Measurements from ENCODE around the gene PTPRM.

DNA sequence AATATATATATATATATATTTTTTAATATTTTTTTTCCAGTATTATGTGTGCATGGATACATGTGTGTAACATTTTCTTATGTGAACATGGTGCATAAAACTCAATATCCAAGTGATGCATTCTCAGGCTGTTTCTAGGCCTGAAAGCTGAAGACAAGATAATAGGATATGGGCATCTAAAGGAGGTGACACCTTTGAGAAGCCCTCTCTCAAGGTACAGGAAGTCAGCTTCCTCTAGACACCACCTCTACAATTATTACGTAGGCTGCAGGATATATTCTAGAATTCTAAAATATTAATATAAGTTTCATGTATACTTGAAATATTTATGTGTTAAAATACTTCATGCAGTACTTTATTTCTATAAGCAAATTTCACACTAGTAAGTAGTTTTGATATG, 327.5 kb downstream of the PTPRM start:
- TF ChIP-seq POLR2AphosphoS5 (IDR thresholded peaks at IDR 0.05; ENCODE audit: low read depth) (no peak), EZH2 (IDR thresholded peaks at IDR 0.05; ENCODE audit: low read depth, unreplicated experiment) (no peak), EZH2phosphoT487 (IDR thresholded peaks at IDR 0.05; ENCODE audit: unreplicated experiment) (no peak), NANOG (IDR thresholded peaks at IDR 0.05; ENCODE audit: borderline replicate concordance) (no peak), ZNF331 (CRISPR knock-in tag; IDR thresholded peaks at IDR 0.05; ENCODE audit: low read depth) (no peak), JUNB (IDR thresholded peaks at IDR 0.05; ENCODE audit: unreplicated experiment) (no peak), STAT1 (IDR thresholded peaks at IDR 0.05; ENCODE audit: unreplicated experiment) (no peak), CREB1 (CRISPR knock-in tag; IDR thresholded peaks at IDR 0.05; ENCODE audit: low read depth) (no peak), ZNF114 (CRISPR knock-in tag; IDR thresholded peaks at IDR 0.05) (no peak), ETS1 (IDR thresholded peaks at IDR 0.05) (no peak)
- TF ChIP-seq, protein P1, sequence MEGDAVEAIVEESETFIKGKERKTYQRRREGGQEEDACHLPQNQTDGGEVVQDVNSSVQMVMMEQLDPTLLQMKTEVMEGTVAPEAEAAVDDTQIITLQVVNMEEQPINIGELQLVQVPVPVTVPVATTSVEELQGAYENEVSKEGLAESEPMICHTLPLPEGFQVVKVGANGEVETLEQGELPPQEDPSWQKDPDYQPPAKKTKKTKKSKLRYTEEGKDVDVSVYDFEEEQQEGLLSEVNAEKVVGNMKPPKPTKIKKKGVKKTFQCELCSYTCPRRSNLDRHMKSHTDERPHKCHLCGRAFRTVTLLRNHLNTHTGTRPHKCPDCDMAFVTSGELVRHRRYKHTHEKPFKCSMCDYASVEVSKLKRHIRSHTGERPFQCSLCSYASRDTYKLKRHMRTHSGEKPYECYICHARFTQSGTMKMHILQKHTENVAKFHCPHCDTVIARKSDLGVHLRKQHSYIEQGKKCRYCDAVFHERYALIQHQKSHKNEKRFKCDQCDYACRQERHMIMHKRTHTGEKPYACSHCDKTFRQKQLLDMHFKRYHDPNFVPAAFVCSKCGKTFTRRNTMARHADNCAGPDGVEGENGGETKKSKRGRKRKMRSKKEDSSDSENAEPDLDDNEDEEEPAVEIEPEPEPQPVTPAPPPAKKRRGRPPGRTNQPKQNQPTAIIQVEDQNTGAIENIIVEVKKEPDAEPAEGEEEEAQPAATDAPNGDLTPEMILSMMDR (conservative IDR thresholded peaks at IDR 0.05; ENCODE audit: low read depth in 2 of 2): no peak
- TF ChIP-seq, protein P2, sequence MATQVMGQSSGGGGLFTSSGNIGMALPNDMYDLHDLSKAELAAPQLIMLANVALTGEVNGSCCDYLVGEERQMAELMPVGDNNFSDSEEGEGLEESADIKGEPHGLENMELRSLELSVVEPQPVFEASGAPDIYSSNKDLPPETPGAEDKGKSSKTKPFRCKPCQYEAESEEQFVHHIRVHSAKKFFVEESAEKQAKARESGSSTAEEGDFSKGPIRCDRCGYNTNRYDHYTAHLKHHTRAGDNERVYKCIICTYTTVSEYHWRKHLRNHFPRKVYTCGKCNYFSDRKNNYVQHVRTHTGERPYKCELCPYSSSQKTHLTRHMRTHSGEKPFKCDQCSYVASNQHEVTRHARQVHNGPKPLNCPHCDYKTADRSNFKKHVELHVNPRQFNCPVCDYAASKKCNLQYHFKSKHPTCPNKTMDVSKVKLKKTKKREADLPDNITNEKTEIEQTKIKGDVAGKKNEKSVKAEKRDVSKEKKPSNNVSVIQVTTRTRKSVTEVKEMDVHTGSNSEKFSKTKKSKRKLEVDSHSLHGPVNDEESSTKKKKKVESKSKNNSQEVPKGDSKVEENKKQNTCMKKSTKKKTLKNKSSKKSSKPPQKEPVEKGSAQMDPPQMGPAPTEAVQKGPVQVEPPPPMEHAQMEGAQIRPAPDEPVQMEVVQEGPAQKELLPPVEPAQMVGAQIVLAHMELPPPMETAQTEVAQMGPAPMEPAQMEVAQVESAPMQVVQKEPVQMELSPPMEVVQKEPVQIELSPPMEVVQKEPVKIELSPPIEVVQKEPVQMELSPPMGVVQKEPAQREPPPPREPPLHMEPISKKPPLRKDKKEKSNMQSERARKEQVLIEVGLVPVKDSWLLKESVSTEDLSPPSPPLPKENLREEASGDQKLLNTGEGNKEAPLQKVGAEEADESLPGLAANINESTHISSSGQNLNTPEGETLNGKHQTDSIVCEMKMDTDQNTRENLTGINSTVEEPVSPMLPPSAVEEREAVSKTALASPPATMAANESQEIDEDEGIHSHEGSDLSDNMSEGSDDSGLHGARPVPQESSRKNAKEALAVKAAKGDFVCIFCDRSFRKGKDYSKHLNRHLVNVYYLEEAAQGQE (IDR thresholded peaks at IDR 0.05; ENCODE audit: unreplicated experiment): no peak
